ENCODE measurements around the gene ACSS2. TPM values are rescaled to one million over a fixed set of nuclear protein-coding genes. Genes with fewer than 3 reads are reported as not detected.

ACSS2 gene
- total and polyA plus RNA-seq, 10 of the 15 experiments (the other 5 are each of a cell fraction or from before 2014, with no cell fraction given): 2.8 to 37.2 (median 24.2) TPM

- no peak for TF ChIP-seq PRDM15 (CRISPR knock-in tag; IDR thresholded peaks at IDR 0.05)
Observed at GRCh38 chr20:34834459-34834893, 41.9 kb upstream of the ACSS2 start (continued).

- 0% methylated on average over 2 of the region's 2 CpGs for WGBS (ENCODE audit: insufficient coverage, insufficient replicate concordance, low lambda C conversion rate, missing lambda C conversion rate)
- Histone ChIP-seq H3K9ac (ENCODE audit: control insufficient read depth, insufficient read depth, low read length) (no peak overlapping the region), H3K4me1 (ENCODE audit: control insufficient read depth, insufficient read depth, low read length) (no peaks in the 10 kb centered on the region), H3K36me3 (ENCODE audit: control insufficient read depth in 2 of 2, insufficient read depth in 2 of 2, low read length in 1 of 2) (no peaks in the 10 kb centered on the region), H3K4me3 (no peak overlapping the region), H3K4me2 (ENCODE audit: control insufficient read depth, insufficient read depth) (no peak overlapping the region), H3K79me2 (ENCODE audit: control insufficient read depth, insufficient read depth, low read length) (no peaks in the 10 kb centered on the region), H3K9me3 (replicated peaks; ENCODE audit: control insufficient read depth, insufficient read depth, low read length) (no peaks in the 10 kb centered on the region), H2AFZ (ENCODE audit: control insufficient read depth, low read depth, low read length) (no peak overlapping the region), H3K27me3 (replicated peaks in 1 of 2; ENCODE audit: control insufficient read depth in 2 of 2, insufficient read depth in 2 of 2, low read length in 1 of 2) (no peaks in the 10 kb centered on the region), H3K27ac (ENCODE audit: control insufficient read depth, insufficient read depth) (no peak overlapping the region), H4K20me1 (ENCODE audit: control insufficient read depth, insufficient read depth) (no peaks in the 10 kb centered on the region)
- in situ Hi-C loops (cut with MboI) (loop anchor here (25.0 kb wide), 1 partner anchor 420 kb away; no protein-coding TSS in a partner anchor), intact Hi-C loops (cut with micrococcal nuclease; ENCODE audit: unreplicated experiment) (no loop called here)
- ChIA-PET POLR2A (interaction anchor here (0.6 kb wide), 1 partner anchor 830 kb away, joined by 3 read pairs; no protein-coding TSS in a partner anchor), RAD21 (ENCODE audit: unreplicated experiment) (no interaction called here), SMC1A (ENCODE audit: uncharacterized antibody, unreplicated experiment) (no interaction called here), CTCF (interaction anchor here (0.7 kb wide), 2 partner anchors 201 to 241 kb away, joined by 4 to 5 read pairs; no protein-coding TSS in a partner anchor)
- no TSS peak for BruUV-seq (replicated peaks)
- DNase-seq (ENCODE audit: low read depth, low spot score) (no peak), ATAC-seq (no peak), FAIRE-seq (no peak)
- TF ChIP-seq JUND (IDR thresholded peaks at IDR 0.05; ENCODE audit: low read depth, low read length): no peak
- no peak for TF ChIP-seq HDAC2 (IDR thresholded peaks at IDR 0.05)
- TF ChIP-seq MAX (IDR thresholded peaks at IDR 0.05; ENCODE audit: low read depth, low read length): no peak
- TF ChIP-seq CBFB (IDR thresholded peaks at IDR 0.05; ENCODE audit: low read depth): no peak
- TF ChIP-seq EED (IDR thresholded peaks at IDR 0.05; ENCODE audit: low read depth): no peak
- TF ChIP-seq FOS (IDR thresholded peaks at IDR 0.05; ENCODE audit: borderline replicate concordance, extremely low read depth, insufficient read length): no peak
- TF ChIP-seq NFXL1 (IDR thresholded peaks at IDR 0.05; ENCODE audit: borderline replicate concordance): no peak
- no peak for TF ChIP-seq RBBP5 (conservative IDR thresholded peaks at IDR 0.05)
- TF ChIP-seq ZNF24 (IDR thresholded peaks at IDR 0.05): no peak
- TF ChIP-seq JUNB (IDR thresholded peaks at IDR 0.05): no peak
Observed at GRCh38 chr20:34842143-34842542, 34.3 kb upstream of the ACSS2 start.

All from GM12878 (cell line).